ENCODE measurements around the gene ANO4.

The ANO4 gene

GRCh38 chr12:100843061-100843460, 48.5 kb downstream of the ANO4 start:
- no peak for TF ChIP-seq POU6F1 (CRISPR knock-in tag; IDR thresholded peaks at IDR 0.05; ENCODE audit: borderline replicate concordance, low read depth)
- TF ChIP-seq BACH2 (CRISPR knock-in tag; IDR thresholded peaks at IDR 0.05; ENCODE audit: borderline replicate concordance) = no peak
- TF ChIP-seq TCF4 (CRISPR knock-in tag; IDR thresholded peaks at IDR 0.05; ENCODE audit: borderline replicate concordance) = no peak
- no peak for TF ChIP-seq SNAI2 (CRISPR knock-in tag; IDR thresholded peaks at IDR 0.05)
- no peak for TF ChIP-seq RARB (CRISPR knock-in tag; IDR thresholded peaks at IDR 0.05)
- TF ChIP-seq CSRNP3 (CRISPR knock-in tag; IDR thresholded peaks at IDR 0.05) = no peak
- no peak for TF ChIP-seq ZFP30 (CRISPR knock-in tag; IDR thresholded peaks at IDR 0.05)
- no peak for TF ChIP-seq PATZ1 (CRISPR knock-in tag; IDR thresholded peaks at IDR 0.05; ENCODE audit: borderline replicate concordance)
- no peak for TF ChIP-seq ISL1 (CRISPR knock-in tag; IDR thresholded peaks at IDR 0.05)
- no peak for TF ChIP-seq TOX (CRISPR knock-in tag; IDR thresholded peaks at IDR 0.05; ENCODE audit: borderline replicate concordance)
- no peak for TF ChIP-seq OSR1 (CRISPR knock-in tag; IDR thresholded peaks at IDR 0.05)
- no peak for TF ChIP-seq GLIS3 (CRISPR knock-in tag; IDR thresholded peaks at IDR 0.05)
- TF ChIP-seq ARNTL (CRISPR knock-in tag; IDR thresholded peaks at IDR 0.05; ENCODE audit: borderline replicate concordance, low read depth) = no peak
- no peak for TF ChIP-seq TSHZ2 (CRISPR knock-in tag; IDR thresholded peaks at IDR 0.05)

GRCh38 chr12:100845095-100845494, 50.5 kb downstream of the ANO4 start:
- TF ChIP-seq PATZ1 (CRISPR knock-in tag; IDR thresholded peaks at IDR 0.05; ENCODE audit: borderline replicate concordance) (no peak), ZFP3 (CRISPR knock-in tag; IDR thresholded peaks at IDR 0.05) (no peak), CSDC2 (CRISPR knock-in tag; IDR thresholded peaks at IDR 0.05) (no peak), ZFP30 (CRISPR knock-in tag; IDR thresholded peaks at IDR 0.05) (no peak), CSRNP3 (CRISPR knock-in tag; IDR thresholded peaks at IDR 0.05) (no peak), ISL1 (CRISPR knock-in tag; IDR thresholded peaks at IDR 0.05) (no peak), TOX (CRISPR knock-in tag; IDR thresholded peaks at IDR 0.05; ENCODE audit: borderline replicate concordance) (no peak)
- no peak for ATAC-seq

More at GRCh38 chr12:100843061-100843460, 48.5 kb downstream of the ANO4 start:
- ATAC-seq = no peak

GRCh38 chr12:100851637-100852036, 57.1 kb downstream of the ANO4 start:
- no peak for ATAC-seq
- TF ChIP-seq RARB (CRISPR knock-in tag; IDR thresholded peaks at IDR 0.05) = no peak
- TF ChIP-seq TSHZ2 (CRISPR knock-in tag; IDR thresholded peaks at IDR 0.05) = no peak
- TF ChIP-seq ISL1 (CRISPR knock-in tag; IDR thresholded peaks at IDR 0.05) = no peak
